HG03442 (cell line): ENCODE results near the gene SDR39U1.

Source experiments
- ATAC-seq: cut with Tn5 transposase; IDR thresholded peaks from one replicate; pipeline ENCODE4 v1.9.1; 2021; ENCODE audit warnings: mild to moderate bottlenecking, moderate library complexity; ENCODE audit not compliant: unreplicated experiment

Gene SDR39U1

GRCh38 chr14:24414077-24414476 is 28.5 kb downstream of the SDR39U1 start:
- no peak for ATAC-seq

- no peak for ATAC-seq
These were observed 30.9 kb downstream of the SDR39U1 start for GRCh38 chr14:24411443-24412389.

- no peak for ATAC-seq
These were observed 32.6 kb downstream of the SDR39U1 start for GRCh38 chr14:24409956-24410355.

- no peak for ATAC-seq
These were observed 33.4 kb downstream of the SDR39U1 start for GRCh38 chr14:24409192-24409591.

GRCh38 chr14:24408764-24409163 is 33.8 kb downstream of the SDR39U1 start:
- ATAC-seq, result no peak

- ATAC-seq, result no peak
These were observed 34.8 kb downstream of the SDR39U1 start for GRCh38 chr14:24407608-24408325.

- no peak for ATAC-seq
These were observed 36.2 kb downstream of the SDR39U1 start for GRCh38 chr14:24406416-24406815.

GRCh38 chr14:24404814-24405213 is 37.8 kb downstream of the SDR39U1 start:
- no peak for ATAC-seq

- no peak for ATAC-seq
These were observed 39.1 kb downstream of the SDR39U1 start for GRCh38 chr14:24403294-24403998.

- no peak for ATAC-seq
These were observed 40.5 kb downstream of the SDR39U1 start for GRCh38 chr14:24401810-24402702.

GRCh38 chr14:24399999-24400718 is 42.4 kb downstream of the SDR39U1 start:
- ATAC-seq, result no peak

GRCh38 chr14:24399447-24399822 is 43.1 kb downstream of the SDR39U1 start:
- no peak for ATAC-seq

- no peak for ATAC-seq
These were observed 43.7 kb downstream of the SDR39U1 start, which contains the start of gene NYNRIN for GRCh38 chr14:24398653-24399446. TSS of gene NYNRIN (plus strand) at chr14:24399003. CDS start at chr14:24399247, 244 bp downstream.

- ATAC-seq, result no peak
These were observed 44.3 kb downstream of the SDR39U1 start for GRCh38 chr14:24398293-24398652.

- no peak for ATAC-seq
These were observed 44.8 kb downstream of the SDR39U1 start for GRCh38 chr14:24397639-24398292.

- no peak for ATAC-seq
These were observed 46.7 kb downstream of the SDR39U1 start for GRCh38 chr14:24395609-24396582.

- ATAC-seq, result no peak
These were observed 48.3 kb downstream of the SDR39U1 start for GRCh38 chr14:24394275-24394674.
